Aortic smooth muscle cell (primary cell): ENCODE results near the gene OR2M2. TPM values are rescaled to one million over a fixed set of nuclear protein-coding genes. Genes with fewer than 3 reads are reported as not detected.

ENCODE experiments used
- total RNA-seq: library from RNA; depleted of rRNA; stranded (reverse); fragments of >200 nt; gene quantifications from 2 replicates; pipeline ENCODE4 v1.2.3, GENCODE V29; 2014

OR2M2 gene
- not detected in 2 replicates for total RNA-seq

GRCh38 chr1:248174521-248174920 is at the start of gene OR2M2:
OR2M2 (plus strand) TSS chr1:248174821; CDS start chr1:248179986, 5,165 bp downstream.

GRCh38 chr1:248144513-248145198 is 30.0 kb upstream of the OR2M2 start, which contains the start of gene OR2M5:
OR2M5 (plus strand) TSS chr1:248145148; CDS start chr1:248145148, 0 bp downstream.

DNA sequence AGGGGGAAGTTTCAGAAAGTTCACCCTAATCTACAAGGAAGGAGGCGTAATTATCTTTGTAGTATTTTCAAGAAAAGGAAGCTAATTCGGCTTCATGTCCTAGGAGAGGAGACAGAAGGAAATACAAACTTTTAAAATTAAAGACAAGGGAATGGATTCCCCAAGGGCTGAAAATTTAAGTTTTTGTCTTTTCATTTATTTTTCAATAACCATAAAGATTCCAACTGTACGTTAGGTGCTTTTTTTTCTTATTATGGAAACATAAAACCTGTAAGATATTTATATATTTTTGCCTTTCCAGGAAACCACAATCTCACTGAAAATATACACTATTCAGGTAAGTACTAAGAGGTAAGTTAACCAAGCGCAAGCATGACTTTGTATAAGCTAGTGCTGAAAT is 22.3 kb downstream of the OR2M2 start, which contains the start of gene OR2M3:
TSS of gene OR2M3 (plus strand) at position 301 of the 400 bp plus-strand sequence. CDS start 5,803 bp downstream, outside the sequence.

Other genes starting within 250 kb of the OR2M2 start
- gene OR2AJ1, start 249.9 kb upstream of the OR2M2 start, total RNA-seq = not detected in 2 replicates
- gene OR2L8, start 226.0 kb upstream of the OR2M2 start, total RNA-seq = not detected in 2 replicates
- not detected in 2 replicates for gene OR2AK2, start 209.6 kb upstream of the OR2M2 start, total RNA-seq
- not detected in 2 replicates for gene OR2L5, start 161.2 kb upstream of the OR2M2 start, total RNA-seq
- gene OR2L2, start 144.8 kb upstream of the OR2M2 start, total RNA-seq = under 0.01 TPM in 2 replicates
- not detected in 2 replicates for gene OR2L3, start 128.0 kb upstream of the OR2M2 start, total RNA-seq
- not detected in 2 replicates for gene OR2L13, start 79.6 kb upstream of the OR2M2 start, total RNA-seq
- gene OR2M5, start 29.7 kb upstream of the OR2M2 start, total RNA-seq = not detected in 2 replicates
- gene OR2M3, start 22.4 kb downstream of the OR2M2 start, total RNA-seq = not detected in 2 replicates
- not detected in 2 replicates for gene OR2M4, start 56.6 kb downstream of the OR2M2 start, total RNA-seq
- not detected in 2 replicates for gene OR2T33, start 103.2 kb downstream of the OR2M2 start, total RNA-seq
- gene OR2T12, start 128.6 kb downstream of the OR2M2 start, total RNA-seq = not detected in 2 replicates
- not detected in 2 replicates for gene OR2M7, start 149.7 kb downstream of the OR2M2 start, total RNA-seq
- not detected in 2 replicates for gene OR14C36, start 174.0 kb downstream of the OR2M2 start, total RNA-seq
- not detected in 2 replicates for gene OR2T4, start 186.8 kb downstream of the OR2M2 start, total RNA-seq
- gene OR2T6, start 200.9 kb downstream of the OR2M2 start, total RNA-seq = not detected in 2 replicates
- not detected in 2 replicates for gene OR2T1, start 228.2 kb downstream of the OR2M2 start, total RNA-seq